ENCODE results near the gene PPP1R1B. TPM values are rescaled to one million over a fixed set of nuclear protein-coding genes. Genes with fewer than 3 reads are reported as not detected.

Gene PPP1R1B
- total and polyA plus RNA-seq, 9 of the 15 experiments (the other 6 are each of a cell fraction or from before 2014, with no cell fraction given), result 0.07 to 0.18 (median 0.10) TPM; not detected in 4

- TF ChIP-seq HBP1 (CRISPR knock-in tag; IDR thresholded peaks at IDR 0.05), result 0 out of 2 replicates have a peak, but pooled peaks have one; percentile 29
- TF ChIP-seq ILK (tag; IDR thresholded peaks at IDR 0.05; ENCODE audit: borderline replicate concordance, low read depth), result no peak
- TF ChIP-seq ZSCAN29 (IDR thresholded peaks at IDR 0.05), result no peak
- no peak for TF ChIP-seq ZNF395 (CRISPR knock-in tag; IDR thresholded peaks at IDR 0.05)
- no peak; the same call in 1 of the 2 replicates for TF ChIP-seq STAG1 (CRISPR knock-in tag; IDR thresholded peaks at IDR 0.05; ENCODE audit: borderline replicate concordance)
- TF ChIP-seq ARID4B (CRISPR knock-in tag; IDR thresholded peaks at IDR 0.05), result no peak
- no peak for TF ChIP-seq HOMEZ (CRISPR knock-in tag; IDR thresholded peaks at IDR 0.05)
- TF ChIP-seq MYNN (IDR thresholded peaks at IDR 0.05), result 0 out of 2 replicates have a peak, but pooled peaks have one; percentile 20
- TF ChIP-seq MYNN (CRISPR knock-in tag; IDR thresholded peaks at IDR 0.05), result no peak
- no peak for TF ChIP-seq CEBPZ (IDR thresholded peaks at IDR 0.05; ENCODE audit: borderline replicate concordance, low read depth, low read length)
- TF ChIP-seq ZBTB2 (IDR thresholded peaks at IDR 0.05), result 0 out of 2 replicates have a peak, but pooled peaks have one; percentile 18
Measured at GRCh38 chr17:39671651-39672521, 45.1 kb downstream of the PPP1R1B start (continued).
